ENCODE measurements around the gene SLC2A13. TPM values are rescaled to one million over a fixed set of nuclear protein-coding genes. Genes with fewer than 3 reads are reported as not detected.
"Not testable (repeated sequence)": the region's sequence is repeated elsewhere in the genome, so short reads cannot be mapped to it uniquely, and the experiment has no call there.

The SLC2A13 gene
- total RNA-seq, 1 donor from 2014 or later: 8.5 TPM

DNA sequence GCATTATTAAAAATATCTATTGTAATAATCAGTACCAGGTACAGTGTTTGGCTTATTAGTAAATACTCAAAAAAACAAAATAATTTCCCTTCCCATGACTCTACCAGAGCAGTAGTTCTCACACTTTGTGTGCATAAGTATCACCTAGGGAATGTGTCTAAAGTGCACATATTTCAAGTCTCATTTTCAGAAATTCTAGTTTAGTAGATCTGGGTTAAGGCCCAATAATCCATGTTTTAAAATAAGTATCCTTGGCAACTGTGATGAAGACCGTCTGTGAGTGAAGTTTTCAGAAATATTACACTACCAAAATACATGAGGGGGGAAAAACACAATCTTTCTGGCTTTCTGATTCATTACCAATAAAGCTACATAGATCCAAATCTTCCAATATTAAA, 237.6 kb downstream of the SLC2A13 start:
- DNase-seq (ENCODE audit: low spot score): no peak

DNA sequence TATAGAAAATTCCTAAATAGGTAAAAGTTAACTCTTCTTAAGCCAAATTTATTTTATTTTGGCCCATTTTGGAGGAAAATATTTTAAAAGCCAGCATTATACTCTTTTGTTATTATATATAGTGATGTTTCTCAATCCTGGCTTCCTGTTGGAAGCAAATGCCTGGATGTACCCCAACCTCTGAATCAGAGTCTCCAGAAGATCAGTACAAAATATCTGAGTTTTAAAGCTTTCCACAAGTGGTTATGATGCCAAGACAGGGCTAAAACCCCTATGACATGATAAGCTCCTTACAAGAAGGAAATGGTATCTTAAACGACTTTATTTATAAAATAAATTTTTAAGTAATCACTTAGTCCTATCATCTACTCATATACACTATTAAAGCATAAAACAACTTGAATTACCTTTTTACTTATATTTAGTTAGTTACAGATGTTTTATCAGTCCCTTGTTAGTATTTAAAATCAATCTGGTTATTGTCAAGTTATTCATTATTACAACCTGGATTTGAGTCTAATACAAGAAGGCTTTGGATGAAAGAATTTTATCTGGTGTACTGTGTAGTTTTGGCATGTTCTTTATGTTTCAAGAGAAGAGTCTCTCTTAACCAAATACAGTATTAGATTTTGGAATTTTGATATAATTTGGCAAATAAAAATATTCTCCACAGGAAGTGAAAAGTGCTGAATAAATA, 238.1 kb downstream of the SLC2A13 start:
- DNase-seq (ENCODE audit: low spot score): no peak

GRCh38 chr12:39866135-39866534, 239.7 kb downstream of the SLC2A13 start:
- no peak for DNase-seq (ENCODE audit: low spot score)

GRCh38 chr12:39860695-39861094, 245.2 kb downstream of the SLC2A13 start:
- DNase-seq (ENCODE audit: low spot score): no peak

- DNase-seq (ENCODE audit: low spot score): no peak
These were observed 252.9 kb downstream of the SLC2A13 start for GRCh38 chr12:39853003-39853402.

- DNase-seq (ENCODE audit: low spot score): no peak
These were observed 253.5 kb downstream of the SLC2A13 start for GRCh38 chr12:39852346-39852745.

GRCh38 chr12:39848218-39848617, 257.7 kb downstream of the SLC2A13 start:
- DNase-seq (ENCODE audit: low spot score): not testable (repeated sequence)

- DNase-seq (ENCODE audit: low spot score): no peak
These were observed 258.8 kb downstream of the SLC2A13 start for GRCh38 chr12:39846971-39847650.

- DNase-seq (ENCODE audit: low spot score): no peak
These were observed 259.6 kb downstream of the SLC2A13 start for GRCh38 chr12:39846304-39846703.

DNA sequence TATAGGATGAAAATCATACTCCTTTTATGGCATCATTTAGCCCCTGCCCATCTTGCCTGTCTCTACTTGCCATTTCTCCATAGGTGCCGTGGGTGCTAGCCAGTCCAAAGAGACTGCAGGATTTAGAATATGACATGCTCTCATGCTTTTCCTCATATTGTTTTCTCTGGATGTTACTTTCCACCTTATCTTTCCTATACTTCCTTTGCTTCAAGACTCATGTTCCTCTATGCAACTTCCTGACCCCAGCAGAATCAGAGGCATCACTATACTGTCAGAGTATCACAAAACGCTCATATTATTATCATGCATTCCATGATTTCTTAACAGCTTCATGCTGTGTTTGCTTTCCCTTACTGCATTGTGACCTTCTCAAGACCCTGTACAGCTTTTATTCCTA, 265.5 kb downstream of the SLC2A13 start:
- no peak for DNase-seq (ENCODE audit: low spot score)

- DNase-seq (ENCODE audit: low spot score): no peak
These were observed 266.8 kb downstream of the SLC2A13 start for GRCh38 chr12:39839072-39839471.

- DNase-seq (ENCODE audit: low spot score): no peak
These were observed 270.1 kb downstream of the SLC2A13 start for GRCh38 chr12:39835517-39836489.

- DNase-seq (ENCODE audit: low spot score): no peak
These were observed 274.1 kb downstream of the SLC2A13 start for GRCh38 chr12:39831587-39832315.

DNA sequence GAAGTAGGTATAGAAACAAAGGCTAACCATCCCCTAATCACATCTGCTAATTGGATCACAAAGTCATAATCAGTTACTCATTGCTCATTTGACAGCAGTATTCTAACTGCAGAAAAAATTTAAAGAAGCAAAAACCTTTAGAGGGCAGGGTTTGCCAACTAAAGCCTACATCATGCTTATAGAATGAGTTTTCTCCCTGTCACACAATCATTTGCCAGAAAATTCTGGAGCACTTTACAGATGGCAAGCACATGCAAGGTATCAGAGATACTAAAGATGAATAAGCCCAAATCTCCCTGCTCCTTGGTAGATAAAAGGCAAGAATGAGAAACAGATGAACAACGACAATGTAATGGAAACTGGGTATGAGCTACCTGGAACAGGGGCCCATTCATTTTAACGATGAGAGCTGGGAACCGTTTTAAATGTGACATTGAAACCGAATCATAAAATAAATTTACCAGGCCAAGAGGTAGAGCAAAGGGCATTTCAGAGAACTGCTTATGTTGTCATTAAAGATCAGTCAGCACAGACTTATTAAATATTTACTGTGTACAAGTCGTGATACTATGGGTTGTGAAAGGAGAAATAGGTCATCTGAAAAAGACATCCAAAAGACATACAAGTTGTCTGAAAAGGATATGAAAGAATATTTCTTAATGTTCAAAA, 274.9 kb downstream of the SLC2A13 start:
- no peak for DNase-seq (ENCODE audit: low spot score)

GRCh38 chr12:39830171-39830570, 275.7 kb downstream of the SLC2A13 start:
- DNase-seq (ENCODE audit: low spot score): no peak

DNA sequence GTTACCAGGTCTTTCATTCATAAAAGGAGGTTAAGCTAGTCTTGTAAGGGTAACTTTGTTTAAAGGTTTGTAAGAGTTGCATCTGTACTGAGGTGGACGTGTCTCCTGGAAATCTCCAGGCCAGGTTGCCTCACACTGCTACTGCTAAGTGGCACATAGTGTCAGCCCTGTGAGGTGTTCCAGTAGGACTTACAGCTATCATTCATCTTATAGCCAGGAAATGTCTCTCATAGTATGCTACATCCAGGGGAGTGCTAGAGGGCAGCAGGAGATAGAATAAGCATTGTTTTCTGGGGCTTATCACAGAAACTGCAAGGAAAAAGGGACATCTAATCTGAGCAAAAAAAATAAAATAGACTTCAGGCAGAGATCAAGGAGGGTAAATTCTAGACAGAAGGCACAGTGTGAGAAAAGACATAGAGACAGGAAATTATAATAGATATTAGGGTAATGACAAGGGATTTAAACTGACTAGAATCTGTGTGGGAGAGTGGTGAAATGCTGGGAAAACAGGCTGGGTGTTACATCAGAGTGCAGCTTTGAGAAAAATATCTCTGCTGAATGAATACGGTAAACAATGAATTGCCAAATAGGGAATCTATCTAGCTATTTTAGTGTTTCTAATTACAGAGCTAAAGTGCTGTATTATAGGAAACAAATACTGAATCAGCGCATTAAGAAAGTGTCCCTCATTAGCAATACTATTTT, 281.2 kb downstream of the SLC2A13 start:
- no peak for DNase-seq (ENCODE audit: low spot score)

GRCh38 chr12:39816671-39817185, 289.2 kb downstream of the SLC2A13 start:
- DNase-seq (ENCODE audit: low spot score): no peak

DNA sequence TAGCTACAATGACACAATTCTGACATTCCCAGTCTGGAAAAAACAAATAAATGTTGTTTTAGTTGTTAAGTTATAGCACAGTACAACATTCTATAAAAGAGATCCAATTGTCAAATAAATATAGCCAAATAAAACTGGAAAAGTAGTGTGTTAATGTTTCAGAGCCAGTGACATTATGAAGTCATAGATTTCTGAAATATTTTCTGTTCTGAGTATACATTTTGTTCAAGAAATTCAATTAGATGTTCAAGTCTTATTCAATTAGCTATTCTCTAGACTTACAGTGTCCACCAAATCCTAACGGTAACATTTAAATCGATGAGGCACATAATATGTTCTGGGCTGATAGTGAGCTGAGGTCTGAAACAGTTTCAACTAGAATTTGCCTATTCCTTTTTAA, 290.1 kb downstream of the SLC2A13 start:
- no peak for DNase-seq (ENCODE audit: low spot score)

- no peak for DNase-seq (ENCODE audit: low spot score)
These were observed 291.3 kb downstream of the SLC2A13 start for GRCh38 chr12:39814626-39815025.

DNA sequence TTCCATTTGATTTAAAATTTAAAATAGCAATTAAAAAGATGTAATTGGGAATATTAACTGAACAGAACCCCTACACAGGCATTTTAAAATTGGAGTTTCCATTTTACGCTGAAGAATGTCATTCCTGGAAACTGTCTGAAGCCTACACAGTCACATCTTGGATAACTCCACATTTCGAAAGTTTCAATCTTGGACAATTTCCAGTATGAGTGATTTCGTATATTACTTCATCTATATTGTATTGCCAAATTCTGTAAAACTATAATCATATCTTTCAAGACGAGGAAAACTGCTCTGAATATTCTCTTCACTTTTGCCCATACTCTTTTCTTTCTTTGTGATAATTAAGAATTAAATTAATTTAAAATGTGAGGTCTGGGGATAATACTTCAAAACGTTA, 292.1 kb downstream of the SLC2A13 start:
- no peak for DNase-seq (ENCODE audit: low spot score)
